NOMO-1 treated with DMSO at 0.1 percent for 48 hours (cell line): ENCODE results near the gene KDSR.

Source experiments
- DNase-seq: peaks from one replicate; lab custom pipeline; 2025; ENCODE audit not compliant: unreplicated experiment; lab: John Stamatoyannopoulos, UW

KDSR gene

DNA sequence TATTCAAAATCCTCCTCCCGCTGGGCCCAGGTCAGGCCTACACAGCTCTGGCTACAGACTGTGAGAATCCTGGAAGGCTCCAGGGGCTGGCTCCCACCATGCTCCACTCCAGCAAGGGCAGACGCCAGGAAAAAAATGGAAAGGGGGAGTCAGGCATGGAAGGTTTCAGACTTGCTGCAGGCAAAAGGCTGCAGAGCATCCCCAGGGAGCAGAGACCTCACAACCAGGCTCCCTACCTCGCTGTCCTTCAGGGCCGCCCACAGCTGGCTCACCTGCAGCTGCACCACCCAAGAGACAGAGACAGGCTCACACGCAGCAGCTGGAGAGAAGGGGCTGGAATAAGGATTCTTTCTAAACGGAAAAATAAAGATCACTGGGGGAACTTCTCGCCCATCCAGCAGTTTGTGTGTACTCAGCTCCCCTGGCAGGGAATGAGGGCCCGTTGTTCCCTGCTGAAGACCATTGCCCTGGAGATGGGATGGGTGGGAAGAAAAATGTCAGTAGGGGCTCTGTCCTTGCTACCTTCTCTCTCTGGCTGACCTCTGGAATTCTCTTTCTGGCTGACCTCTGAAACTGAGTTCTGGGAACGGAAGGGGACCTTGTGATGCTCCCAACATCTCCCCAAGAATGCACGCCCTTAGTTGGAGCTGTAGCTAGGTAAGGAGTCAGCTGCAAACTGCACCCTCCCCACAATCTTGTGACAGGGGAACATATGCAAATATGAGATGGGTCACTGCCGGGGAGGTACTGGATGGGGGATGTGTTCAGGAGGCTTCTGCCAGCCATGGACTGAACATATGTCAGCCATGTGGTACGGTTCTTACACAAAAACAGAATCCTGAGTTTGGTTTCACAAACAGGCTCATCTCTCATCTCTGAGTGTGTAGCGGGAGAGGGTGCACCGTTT lies 81.9 kb downstream of the KDSR start:
- DNase-seq, result no peak

DNA sequence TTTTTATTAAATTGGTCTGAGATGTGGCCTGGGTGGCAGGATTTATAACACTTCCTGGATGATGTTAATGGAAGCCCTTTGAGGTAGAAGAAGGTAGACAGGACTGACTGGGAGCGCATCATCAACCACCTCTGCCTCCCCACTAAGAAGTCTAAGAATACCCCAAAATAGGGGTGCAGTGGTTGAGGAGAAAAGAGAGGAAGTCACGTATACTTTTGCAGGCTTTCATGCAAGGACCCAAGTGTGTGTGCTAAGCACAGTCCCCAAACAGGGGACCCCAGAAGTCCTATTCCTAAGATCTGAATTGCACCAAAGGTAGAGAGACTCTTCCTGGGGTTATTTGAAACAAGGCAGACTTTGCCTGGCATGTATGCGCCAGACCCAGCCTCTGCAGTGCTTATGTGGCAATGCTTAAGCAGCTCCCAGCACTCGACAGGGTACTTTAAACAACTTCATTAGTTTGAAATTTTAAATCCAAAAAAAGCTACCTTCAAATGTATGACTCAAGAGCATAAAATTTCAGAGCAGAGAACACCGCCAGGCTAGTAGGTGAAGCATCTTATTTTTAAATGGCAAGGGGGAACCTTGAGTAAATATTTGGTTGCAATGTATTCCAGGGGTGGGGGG lies 82.7 kb downstream of the KDSR start:
- no peak for DNase-seq

DNA sequence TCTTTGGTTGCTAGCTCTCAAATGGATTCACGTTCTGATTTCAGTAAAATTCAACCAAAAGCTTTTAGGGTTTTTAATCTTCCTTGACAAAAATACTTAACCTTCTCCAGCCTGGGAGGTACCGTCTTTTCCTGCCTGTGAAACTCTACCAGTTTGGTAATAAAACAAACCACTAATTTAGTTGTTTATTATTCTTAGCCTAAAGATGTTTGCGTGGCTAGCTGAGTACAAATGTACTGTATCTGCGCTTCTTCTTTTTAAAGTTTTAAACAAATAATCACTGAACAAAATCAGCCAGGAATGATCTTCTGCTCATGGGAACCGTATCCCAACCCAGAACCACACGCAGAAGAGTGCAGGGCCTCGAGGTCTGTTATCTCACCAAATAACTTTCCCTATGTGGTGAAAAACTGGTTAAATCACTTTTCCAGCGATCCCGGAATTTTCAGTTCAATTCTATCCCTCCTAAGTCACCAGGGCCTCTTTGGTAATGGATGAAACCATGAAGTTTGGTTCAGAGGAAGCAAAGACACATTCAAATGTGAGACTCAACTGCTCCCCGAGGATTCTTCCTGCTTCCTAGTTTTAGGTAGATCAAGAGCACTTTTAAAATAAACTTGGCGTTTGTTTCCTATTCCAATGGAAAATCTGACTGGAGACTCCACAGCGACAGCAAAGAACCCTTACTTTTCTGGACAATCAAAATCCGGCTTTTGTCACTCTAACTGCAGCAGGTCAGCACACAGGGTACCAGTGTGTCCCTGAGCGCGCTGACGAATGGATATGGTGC lies 83.5 kb downstream of the KDSR start:
- no peak for DNase-seq

DNA sequence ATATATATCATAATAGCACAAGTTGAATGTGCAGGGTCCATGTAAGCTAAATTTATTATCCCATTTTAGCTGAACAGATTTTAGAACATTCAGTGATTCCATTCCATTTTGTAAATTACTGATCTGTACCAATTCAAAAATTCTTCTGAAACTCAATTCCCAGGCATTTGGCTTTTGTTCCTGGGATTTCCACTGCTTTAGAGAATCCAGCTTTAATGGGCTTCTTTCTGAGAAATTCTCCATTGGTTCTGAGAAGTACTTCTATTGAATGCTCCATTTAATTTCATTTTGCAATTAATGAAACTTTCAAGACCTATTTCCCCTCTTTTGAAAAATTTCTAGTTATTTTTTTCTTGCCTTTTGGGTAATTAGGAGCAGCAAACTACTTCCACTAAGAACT lies 84.2 kb downstream of the KDSR start:
- DNase-seq, result no peak
